Measurements from ENCODE around the gene MAPKAPK2. TPM values are rescaled to one million over a fixed set of nuclear protein-coding genes. Genes with fewer than 3 reads are reported as not detected.

The MAPKAPK2 gene
- total RNA-seq, 1 donor from 2014 or later: 40.9 TPM

DNA sequence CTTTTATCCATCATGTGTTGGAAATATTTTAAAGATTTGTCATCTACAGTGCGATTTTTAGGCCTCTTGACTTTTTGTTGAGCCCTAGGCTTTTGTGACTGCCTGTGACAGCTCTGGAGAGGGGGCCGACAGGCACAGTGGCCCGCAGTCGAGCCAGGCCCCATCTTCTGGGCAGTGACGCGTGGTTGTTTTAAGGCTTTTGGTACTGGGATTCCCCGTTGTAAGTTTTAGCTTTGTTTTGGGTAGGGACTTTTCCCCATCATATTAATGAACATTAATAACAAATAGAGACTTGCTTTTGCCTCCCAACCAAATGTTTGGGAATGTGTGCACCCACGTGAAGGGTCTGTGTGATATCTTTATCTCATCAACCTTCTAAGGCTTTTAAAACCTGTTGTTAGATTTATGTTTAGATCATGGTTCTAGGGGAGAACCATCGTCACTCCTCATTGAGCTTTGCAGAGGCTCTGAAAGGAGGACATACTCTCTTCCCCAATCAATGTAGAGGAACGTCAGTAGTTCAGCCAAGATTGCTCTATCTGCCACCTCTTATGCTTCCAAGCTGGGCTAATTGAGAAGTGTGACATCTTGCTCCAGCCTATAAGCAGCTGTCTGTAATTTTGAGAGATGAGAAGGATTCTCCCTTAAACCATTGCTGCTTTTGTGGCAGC lies 34.6 kb downstream of the MAPKAPK2 start:
- no peak for DNase-seq (ENCODE audit: low read depth, low spot score)

DNA sequence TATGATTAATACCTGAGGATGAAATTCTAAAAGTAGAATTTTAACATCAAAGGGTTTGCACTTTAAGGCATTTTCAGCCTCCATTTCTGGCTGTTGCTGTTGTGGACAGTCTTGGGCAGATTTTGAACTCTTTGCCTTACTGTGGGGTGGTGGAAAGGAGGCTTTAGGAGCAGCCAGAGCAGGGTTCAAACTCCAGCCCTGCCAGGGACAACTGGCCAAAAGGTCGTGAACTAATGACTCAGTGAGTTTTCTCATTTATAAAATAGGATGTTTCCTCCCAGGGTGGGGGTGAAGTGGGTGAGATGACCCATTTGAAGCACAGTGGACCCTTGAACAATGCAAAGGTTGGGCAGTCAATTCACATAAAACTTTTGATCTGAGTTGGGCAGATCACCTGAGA lies 36.7 kb downstream of the MAPKAPK2 start:
- no peak for DNase-seq (ENCODE audit: low read depth, low spot score)

DNA sequence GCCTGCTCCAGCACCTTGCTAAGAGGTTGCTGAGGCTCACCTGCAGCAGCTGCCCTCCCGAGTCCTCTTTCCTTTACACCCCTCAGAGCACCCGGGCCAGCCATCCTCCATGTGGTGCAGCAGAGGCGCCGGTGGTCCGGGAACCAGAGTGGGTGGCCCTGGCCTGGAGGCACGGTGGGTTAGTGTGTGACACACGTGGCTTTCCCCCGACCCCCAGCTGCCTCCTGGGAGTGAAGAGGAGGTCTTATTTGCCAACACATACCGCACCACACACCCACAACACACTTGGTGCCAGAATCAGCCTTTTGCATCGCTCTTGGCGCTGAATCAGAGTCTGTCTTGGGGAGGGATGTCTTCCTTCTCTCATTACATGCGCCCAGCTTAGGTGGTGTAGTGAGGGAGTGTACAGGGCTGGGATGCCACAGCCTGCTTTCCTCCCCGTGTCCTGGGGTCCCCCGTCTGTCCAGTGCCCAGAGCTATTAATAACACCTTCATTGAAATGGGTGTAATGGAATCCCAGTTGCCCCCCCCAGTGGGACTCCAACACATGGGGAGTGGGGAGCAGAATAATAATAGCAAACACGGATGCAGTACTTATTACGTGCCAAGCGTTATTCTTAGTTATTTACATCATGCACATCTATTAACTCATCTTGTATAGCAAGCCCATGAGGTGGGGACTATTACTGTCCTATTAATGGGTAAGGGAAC lies 38.2 kb downstream of the MAPKAPK2 start:
- DNase-seq (ENCODE audit: low read depth, low spot score): no peak

DNA sequence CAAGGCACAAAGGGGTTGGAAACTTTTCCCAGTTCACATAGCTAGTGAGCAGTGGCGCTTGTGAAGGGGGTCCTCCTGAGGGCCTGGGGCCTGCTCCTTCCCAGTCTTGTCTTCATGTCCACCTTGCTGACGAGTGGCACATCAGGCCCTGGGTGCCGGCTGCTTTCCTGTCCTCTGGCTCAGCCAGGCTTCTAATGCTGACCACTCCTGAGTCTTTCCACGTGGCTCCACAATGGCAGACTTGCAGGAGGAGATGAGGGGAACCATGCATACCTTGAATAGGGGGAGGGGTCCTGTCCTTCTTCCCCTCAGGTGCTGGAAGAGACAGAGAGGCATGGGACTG lies 38.7 kb downstream of the MAPKAPK2 start:
- DNase-seq (ENCODE audit: low read depth, low spot score): no peak

DNA sequence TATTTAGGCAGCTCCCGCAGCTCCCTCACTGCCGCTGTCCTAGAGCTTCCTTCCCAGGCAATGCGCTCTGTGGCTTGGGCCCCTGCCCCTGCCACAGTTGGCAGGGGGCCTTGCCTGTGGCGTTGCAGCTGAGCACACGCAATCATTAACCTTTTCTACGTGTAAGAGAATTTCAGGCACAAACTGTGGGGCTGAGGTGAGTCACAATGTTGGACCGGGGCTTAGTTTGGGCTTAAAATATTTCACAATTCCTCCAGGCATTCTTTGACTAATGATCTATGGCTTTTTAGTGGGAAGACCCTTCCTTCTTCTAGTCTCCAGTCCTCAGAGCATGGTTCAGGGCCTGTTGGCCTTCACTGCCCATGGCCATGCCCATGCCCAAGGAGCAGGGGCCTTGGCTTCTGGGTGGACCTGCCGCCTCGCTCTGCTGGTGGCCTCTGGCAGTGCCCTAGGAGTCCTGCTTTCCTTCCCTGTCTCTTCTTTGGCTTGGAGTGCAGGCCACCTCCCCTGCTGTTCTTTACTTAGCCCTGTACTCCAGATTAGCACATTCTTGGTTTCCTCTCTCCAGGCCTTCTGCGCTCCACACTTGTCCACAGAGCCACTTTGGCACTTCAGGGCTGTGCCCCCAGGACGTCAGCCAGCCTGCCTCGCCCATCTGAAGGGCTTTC lies 39.2 kb downstream of the MAPKAPK2 start:
- DNase-seq (ENCODE audit: low read depth, low spot score): no peak

DNA sequence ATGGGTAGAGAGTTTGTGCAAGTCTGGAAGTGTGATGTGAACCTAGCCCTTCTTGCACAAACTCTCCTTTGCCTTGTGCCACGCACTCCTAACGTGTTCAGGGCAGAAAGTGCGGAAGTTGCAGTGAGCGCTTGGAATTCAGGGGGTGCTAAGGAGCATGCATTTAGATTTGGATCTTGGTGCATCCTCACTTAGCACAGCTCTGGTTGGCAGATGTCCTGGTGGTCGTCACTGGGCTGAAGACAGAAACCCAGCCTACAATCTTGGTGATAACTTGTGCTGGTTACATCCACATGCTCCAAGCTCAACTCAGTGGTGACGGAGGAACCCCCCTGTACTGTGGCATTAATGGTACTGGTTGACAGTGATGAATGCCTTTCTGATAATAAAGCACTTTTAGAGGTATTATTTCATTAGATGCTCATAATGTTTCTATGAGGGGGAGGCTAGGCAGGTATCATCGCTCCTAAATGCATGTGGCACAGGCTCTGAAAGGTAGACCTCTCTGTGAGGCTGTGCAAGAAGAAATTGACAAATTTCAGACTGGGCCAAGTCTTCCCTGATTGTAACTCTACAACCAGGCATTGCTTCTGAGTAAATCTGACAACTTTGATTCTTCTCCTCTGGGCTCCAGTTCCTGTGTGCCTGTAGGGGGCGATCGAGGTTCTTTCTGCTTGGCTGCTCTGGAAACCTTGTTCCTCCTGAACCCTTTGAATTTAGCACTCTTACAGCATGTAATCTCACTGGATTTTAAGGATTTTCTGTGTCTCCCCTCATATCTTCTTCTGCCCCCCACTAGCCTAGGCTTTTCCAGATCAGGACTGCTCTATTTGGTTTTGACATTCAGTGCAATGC lies 40.6 kb downstream of the MAPKAPK2 start:
- DNase-seq (ENCODE audit: low read depth, low spot score): no peak

DNA sequence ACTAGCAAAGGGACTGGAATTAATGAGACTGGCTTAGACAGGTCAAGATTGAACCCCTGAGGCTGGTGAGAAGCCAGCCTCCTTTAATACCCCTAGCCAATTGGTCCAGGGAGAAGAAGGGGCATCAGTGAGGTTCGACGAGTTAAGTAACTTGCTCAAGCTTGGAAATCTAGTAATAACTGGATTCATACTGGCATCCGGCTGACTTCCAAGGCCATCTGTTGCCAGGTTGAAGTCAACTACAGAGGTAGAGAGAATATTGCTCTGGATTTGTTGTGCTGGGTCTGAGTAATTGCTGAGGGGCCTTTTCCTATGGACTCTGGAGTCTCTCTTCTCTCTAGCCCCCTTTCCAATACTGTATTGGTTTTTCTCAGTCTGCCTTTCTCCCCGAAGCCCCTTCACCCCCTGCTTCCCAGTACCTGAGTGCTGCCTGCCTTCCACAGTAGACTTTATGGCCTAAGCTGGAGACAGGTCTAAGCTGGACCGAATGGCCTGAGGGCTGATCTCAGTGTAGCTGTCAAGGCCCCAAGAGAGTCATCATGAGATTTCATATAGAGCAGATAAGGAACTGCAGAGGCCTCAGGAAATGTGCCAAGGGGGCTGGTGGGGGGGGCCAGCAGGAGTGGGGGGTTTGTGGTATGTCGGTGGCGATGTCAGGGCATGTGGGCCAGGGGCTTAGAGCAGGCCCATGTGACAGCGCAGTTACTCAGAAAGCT lies 43.4 kb downstream of the MAPKAPK2 start:
- no peak for DNase-seq (ENCODE audit: low read depth, low spot score)

DNA sequence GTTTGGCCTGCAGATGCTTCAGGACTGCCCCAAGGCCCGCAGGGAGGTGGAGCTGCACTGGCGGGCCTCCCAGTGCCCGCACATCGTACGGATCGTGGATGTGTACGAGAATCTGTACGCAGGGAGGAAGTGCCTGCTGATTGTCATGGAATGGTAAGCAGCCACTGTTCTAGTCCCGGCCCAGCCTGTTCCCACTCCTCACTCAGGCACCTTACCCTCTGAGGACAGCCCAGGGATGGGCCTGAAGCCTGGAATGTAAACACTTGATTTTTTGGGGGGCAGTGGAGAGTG lies 43.9 kb downstream of the MAPKAPK2 start:
- DNase-seq (ENCODE audit: low read depth, low spot score): no peak

DNA sequence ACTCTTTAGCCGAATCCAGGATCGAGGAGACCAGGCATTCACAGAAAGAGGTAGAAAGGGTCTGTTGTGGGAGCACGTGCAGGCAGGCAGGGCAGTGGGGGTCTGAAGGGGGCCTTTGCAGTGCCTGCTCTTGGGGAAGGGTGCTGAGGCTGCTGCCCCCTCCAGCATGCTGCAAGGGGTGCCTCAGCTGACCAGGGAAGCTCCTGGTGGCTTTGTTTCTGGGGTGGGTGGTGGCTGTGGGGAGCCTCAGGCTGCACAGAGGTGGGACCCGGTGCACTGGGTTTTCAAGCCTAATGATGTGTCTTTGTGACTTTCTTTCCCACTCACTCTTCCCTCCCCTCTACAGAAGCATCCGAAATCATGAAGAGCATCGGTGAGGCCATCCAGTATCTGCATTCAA lies 44.3 kb downstream of the MAPKAPK2 start:
- no peak for DNase-seq (ENCODE audit: low read depth, low spot score)

DNA sequence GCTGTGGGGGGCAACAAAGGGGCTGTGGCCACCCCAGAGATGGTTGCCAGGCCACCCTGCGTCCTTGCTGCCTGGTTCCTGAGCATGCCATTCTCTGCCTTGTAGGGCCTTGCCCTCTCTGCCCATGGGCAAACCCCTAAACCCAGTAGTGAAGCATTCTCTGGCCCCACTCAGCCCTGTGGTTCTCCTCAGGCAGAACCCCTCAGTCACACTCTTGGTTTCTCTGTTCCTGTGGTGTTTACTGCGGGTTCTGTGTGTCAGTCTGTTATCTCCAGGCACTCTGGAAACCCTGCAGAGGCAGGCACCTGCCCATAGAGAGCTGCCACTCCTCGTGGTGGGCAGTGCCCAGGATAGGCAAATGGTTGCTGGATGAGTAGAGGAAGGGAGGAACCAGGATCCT lies 44.8 kb downstream of the MAPKAPK2 start:
- DNase-seq (ENCODE audit: low read depth, low spot score): no peak

DNA sequence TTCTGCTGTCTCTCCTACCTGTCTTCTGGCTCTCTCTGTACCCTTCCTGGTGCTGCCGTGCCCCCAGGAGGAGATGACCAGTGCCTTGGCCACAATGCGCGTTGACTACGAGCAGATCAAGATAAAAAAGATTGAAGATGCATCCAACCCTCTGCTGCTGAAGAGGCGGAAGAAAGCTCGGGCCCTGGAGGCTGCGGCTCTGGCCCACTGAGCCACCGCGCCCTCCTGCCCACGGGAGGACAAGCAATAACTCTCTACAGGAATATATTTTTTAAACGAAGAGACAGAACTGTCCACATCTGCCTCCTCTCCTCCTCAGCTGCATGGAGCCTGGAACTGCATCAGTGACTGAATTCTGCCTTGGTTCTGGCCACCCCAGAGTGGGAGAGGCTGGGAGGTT lies 47.8 kb downstream of the MAPKAPK2 start:
- no peak for DNase-seq (ENCODE audit: low read depth, low spot score)

DNA sequence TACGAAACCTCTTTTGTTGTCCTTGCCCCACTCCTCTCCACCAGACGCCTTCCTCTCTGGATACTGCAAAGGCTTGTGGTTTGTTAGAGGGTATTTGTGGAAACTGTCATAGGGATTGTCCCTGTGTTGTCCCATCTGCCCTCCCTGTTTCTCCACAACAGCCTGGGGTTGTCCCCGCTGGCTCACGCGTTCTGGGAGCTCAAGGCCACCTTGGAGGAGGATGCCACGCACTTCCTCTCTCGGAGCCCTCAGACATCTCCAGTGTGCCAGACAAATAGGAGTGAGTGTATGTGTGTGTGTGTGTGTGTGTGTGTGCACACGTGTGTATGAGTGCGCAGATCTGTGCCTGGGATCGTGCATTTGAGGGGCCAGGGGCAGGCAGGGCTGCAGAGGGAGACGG lies 48.3 kb downstream of the MAPKAPK2 start:
- DNase-seq (ENCODE audit: low read depth, low spot score): no peak

DNA sequence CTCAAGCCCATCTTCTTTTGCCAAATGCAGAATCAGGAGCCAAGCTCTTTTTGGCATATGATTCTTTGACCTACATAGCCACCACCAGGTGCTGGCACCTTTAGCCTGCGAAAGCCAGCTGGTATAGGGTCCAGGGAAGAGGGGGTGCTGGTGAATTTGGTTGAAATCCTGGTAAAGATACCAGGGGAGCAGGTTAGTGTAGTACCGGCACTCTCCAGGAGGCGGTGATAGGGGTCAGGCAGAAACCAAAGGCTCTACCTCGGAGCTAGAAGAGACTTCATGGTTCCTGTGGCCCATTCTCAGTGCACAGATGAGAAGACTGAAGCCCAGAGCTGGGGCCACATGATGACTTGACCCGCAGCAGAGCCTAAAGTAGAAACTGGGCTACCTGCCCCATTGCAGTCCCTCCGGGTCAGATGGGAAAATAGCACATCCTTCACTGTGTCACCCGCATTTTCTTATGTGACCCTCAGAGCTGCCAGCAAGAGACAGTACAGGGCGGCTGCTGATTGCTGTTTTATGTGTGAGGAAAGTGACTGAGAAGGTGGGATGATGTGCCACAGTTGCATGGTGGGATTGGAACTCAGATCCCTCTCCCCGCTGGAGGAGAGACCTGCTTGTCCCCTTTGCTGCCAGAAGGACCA lies 49.9 kb downstream of the MAPKAPK2 start:
- DNase-seq (ENCODE audit: low read depth, low spot score): no peak

DNA sequence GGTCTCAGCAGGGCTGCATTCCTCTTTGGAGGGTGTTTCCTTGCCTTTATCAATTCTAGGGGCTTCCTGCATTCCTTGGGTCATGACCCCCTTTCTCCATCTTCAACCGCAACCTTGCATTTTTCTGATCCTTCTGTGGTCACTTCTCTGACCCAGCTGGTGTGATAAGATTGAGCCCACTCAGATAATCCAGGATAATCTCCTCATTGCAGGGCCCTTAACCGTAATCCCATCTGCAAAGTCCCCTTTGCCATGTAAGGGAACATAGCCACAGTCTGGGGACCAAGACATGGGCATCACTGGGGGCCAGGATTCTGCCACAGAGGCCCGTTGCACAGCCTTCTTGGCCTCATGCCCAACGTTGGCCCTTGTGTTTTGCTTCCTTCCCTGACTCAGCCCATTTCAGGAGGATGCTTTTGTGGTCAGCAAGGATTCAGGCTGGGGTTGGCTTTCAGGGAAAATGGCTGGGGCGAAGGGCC lies 50.9 kb downstream of the MAPKAPK2 start:
- no peak for DNase-seq (ENCODE audit: low read depth, low spot score)

DNA sequence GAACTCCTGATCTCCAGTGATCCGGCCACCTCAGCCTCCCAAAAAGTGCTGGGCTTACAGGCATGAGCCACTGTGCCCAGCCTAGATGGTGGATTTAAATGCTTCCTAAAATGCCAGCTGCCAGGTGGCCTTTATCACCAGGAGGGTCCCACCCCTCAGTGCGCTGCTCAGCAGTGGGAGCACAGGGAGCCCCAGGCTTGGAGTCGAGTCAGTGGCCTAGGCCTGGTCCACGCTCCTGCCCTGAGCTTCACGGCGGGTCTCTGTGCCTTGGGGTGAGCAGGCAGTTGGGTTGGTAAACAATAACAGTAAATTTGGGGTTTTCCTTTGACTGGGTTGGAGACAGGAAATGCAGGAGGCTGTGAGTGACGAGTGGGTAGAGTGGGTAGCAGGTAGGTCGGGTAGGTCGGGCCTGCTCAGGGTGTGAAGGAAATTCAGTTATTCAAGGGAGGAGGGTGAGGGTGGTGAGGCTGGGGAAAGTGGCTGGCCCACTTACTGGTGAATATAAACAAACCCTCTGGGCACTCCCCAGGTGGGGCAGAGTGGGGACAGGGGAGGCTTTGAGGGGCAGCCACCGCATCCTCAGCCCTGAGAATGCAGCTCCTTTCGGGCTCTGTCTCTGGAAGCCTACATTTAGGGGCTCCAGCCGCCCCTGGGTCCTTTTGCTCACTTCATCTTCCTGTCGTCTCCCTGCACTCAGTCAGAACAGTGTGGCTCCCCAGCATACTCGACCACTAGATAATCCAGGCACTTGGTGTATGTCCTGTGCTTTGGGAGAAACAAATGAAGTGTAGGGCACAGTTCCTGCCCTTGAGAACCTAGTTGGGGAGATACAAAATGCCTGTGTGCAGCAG lies 52.4 kb downstream of the MAPKAPK2 start:
- DNase-seq (ENCODE audit: low read depth, low spot score): no peak

DNA sequence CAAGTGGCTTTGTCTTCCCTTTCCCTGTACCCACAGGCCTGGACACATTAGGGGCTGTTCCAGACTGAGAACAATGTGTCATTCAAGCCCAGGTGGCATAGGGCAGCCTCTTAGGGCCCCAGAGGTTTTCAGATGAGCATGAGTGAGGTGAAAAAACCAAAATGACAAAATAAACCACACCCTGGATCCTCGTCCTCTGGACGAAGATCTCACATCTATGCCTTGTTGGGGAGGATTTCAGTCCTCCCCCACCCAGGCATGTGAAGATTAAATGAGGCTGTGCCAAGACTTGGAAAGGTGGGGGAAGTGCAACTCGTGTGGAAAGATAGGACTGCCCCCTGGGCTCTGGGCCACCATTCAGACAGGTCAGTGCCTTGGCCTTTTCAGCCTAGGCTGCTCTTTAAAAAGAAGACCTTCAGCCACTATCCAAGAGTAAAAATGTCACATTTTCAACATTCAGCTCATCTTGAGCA lies 53.1 kb downstream of the MAPKAPK2 start:
- no peak for DNase-seq (ENCODE audit: low read depth, low spot score)

DNA sequence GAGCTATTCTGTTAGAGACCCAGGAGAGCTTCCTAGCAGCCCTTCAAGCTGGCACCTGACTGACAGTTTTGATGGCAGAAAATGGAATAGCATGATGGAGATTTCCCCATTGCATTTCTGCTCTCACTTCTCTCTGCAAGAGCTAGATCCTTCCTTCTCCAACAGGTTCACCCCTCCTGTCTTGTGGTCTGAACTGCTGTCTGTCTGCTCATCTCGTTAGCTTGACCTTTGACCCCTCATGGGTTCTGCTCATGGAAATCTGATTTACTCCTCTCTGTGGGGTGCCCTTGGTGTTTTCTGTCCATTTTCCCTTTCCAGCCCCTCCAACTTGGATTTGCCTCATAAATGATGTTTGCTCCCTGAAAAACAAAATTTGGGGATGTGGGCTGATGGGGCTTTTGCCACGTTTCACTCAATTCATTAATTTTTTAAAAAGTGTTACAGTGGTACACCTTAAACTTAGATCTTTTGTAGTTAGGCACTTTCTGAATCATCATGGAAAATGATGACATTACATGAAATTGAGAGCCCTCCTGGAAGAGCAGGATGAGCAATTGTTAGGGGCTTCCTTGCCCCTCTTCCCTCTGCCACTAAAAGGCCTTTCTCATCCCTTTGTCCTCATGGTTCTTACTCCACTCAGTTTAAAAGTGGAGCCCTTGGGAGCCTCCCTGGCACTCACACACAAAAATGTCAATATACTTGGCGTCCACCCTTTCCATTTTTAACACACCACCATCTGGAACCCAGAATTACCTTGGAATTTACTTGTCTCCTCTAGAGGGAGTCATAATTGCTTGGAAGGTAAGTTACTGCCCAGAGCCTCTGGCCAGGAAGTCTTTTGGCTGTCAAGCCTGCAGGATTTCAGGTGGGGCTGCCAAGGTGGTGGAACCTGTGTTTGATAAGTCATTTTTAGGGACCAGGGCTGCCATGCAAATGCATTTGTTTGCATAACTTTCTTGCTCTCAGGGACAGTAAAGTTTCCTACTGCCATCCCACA lies 54.0 kb downstream of the MAPKAPK2 start:
- DNase-seq (ENCODE audit: low read depth, low spot score): no peak

DNA sequence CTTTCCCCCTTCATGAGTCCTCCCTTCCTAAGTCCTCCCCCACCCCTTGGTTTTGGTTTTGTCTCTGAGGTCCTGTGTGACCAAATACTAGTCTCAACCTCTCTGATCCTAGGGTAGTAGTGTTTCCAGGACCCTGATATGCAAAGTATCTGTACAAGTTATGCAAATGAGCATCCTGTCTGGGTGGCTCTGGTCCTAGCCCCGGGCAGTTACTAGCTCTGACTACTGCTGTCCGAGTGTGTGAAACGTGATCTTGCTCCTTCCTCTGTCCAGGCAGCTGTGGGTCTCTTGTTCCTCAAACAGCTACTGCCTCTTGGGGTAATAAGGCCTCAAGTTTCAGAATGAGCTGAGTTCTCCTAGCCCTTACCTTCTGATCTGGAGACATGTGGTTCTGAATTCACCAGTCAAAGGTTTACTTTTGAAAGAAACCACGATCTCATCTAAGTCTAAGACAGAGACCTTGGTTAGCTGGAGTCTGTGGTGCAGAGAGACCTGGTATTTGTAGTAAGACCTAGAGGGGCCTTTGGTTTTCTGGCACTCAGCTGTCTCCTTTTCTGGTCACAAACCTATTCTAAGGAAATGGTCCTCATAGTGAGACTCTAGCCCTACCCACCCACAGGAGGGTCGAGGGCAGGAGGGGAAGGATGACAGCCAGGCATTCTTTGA lies 54.8 kb downstream of the MAPKAPK2 start:
- no peak for DNase-seq (ENCODE audit: low read depth, low spot score)

Data from pulmonary artery endothelial cell (primary cell).